Measurements from ENCODE around the gene ICAM1. TPM values are rescaled to one million over a fixed set of nuclear protein-coding genes. Genes with fewer than 3 reads are reported as not detected.

The ICAM1 gene
- total RNA-seq, 1 experiment from 2014 or later = 136 TPM

GRCh38 chr19:10227026-10227971 is 43.6 kb upstream of the ICAM1 start:
- intact Hi-C loops (cut with micrococcal nuclease; ENCODE audit: unreplicated experiment) (no loop called here), in situ Hi-C loops (cut with HindIII; ENCODE audit: low pct_unique_long_range_greater_than_20kb, low sequenced_read_pairs) (no loop called here)
- no peaks in the 10 kb centered on the region for H3K4me1 ChIP-seq (ENCODE audit: control insufficient read depth, insufficient read depth, low read length)
- no peaks in the 10 kb centered on the region for H3K27me3 ChIP-seq (ENCODE audit: control insufficient read depth, insufficient read depth, low read length)
- ATAC-seq = no peak
- ChIA-PET CTCF (interaction anchor here (0.6 kb wide), 1 partner anchor 53 kb away, joined by 5 read pairs; no protein-coding TSS in a partner anchor), POLR2A (no interaction called here)
- DNase-seq (ENCODE audit: low read depth, low spot score) = no peak
- no peak overlapping the region for H3K27ac ChIP-seq (ENCODE audit: low read length)
- no peak overlapping the region for H3K4me3 ChIP-seq (ENCODE audit: low read depth in 2 of 2, low read length in 2 of 2)
- no peaks in the 10 kb centered on the region for H3K36me3 ChIP-seq (ENCODE audit: control insufficient read depth, insufficient read depth, low read length)
- H3K9me3 ChIP-seq (ENCODE audit: control insufficient read depth, insufficient read depth, low read depth, low read length) = no peaks in the 10 kb centered on the region
- no TSS peak for BruUV-seq (replicated peaks)
- TF ChIP-seq REST (IDR thresholded peaks at IDR 0.05; ENCODE audit: insufficient read depth in 1 of 2, low read depth in 2 of 2, low read length in 1 of 2) (no peak), CTCF (IDR thresholded peaks at IDR 0.05) (peak; percentile 38), POLR2AphosphoS5 (IDR thresholded peaks at IDR 0.05; ENCODE audit: low read depth, low read length) (no peak)

GRCh38 chr19:10228393-10228792 is 42.5 kb upstream of the ICAM1 start:
- Histone ChIP-seq H3K27me3 (ENCODE audit: control insufficient read depth, insufficient read depth, low read length) (no peaks in the 10 kb centered on the region), H3K4me1 (ENCODE audit: control insufficient read depth, insufficient read depth, low read length) (no peaks in the 10 kb centered on the region), H3K4me3 (ENCODE audit: low read depth in 2 of 2, low read length in 2 of 2) (no peak overlapping the region), H3K9me3 (ENCODE audit: control insufficient read depth, insufficient read depth, low read depth, low read length) (no peaks in the 10 kb centered on the region), H3K27ac (ENCODE audit: low read length) (no peak overlapping the region), H3K36me3 (ENCODE audit: control insufficient read depth, insufficient read depth, low read length) (no peaks in the 10 kb centered on the region)
- BruUV-seq (replicated peaks) = no TSS peak
- POLR2A ChIA-PET = interaction anchor here (0.6 kb wide), 1 partner anchor 13 kb away, joined by 4 read pairs; no protein-coding TSS in a partner anchor
- ATAC-seq = no peak
- DNase-seq (ENCODE audit: low read depth, low spot score) = no peak
- in situ Hi-C loops (cut with HindIII; ENCODE audit: low pct_unique_long_range_greater_than_20kb, low sequenced_read_pairs) (no loop called here), intact Hi-C loops (cut with micrococcal nuclease; ENCODE audit: unreplicated experiment) (no loop called here)
- CTCF ChIA-PET = interaction anchor here (0.7 to 1.3 kb wide), 2 partner anchors 15 to 22 kb away, joined by 3 to 5 read pairs; no protein-coding TSS in a partner anchor
- TF ChIP-seq POLR2AphosphoS5 (IDR thresholded peaks at IDR 0.05; ENCODE audit: low read depth, low read length) = no peak
- no peak for TF ChIP-seq TCF7L2 (IDR thresholded peaks at IDR 0.05; ENCODE audit: low read depth, low read length)
- TF ChIP-seq CTCF (IDR thresholded peaks at IDR 0.05) = no peak
- TF ChIP-seq REST (IDR thresholded peaks at IDR 0.05; ENCODE audit: insufficient read depth in 1 of 2, low read depth in 2 of 2, low read length in 1 of 2) = no peak
- no peak for TF ChIP-seq SIN3A (IDR thresholded peaks at IDR 0.05; ENCODE audit: borderline replicate concordance, insufficient read depth, low read depth, low read length)

All from Panc1 (cell line).